Vagina (tissue), 2 donors: Measurements from ENCODE around the gene NKIRAS1. TPM values are rescaled to one million over a fixed set of nuclear protein-coding genes. Genes with fewer than 3 reads are reported as not detected.
"Not testable (repeated sequence)": the region's sequence is repeated elsewhere in the genome, so short reads cannot be mapped to it uniquely, and the experiment has no call there.

Experiments
- DNase-seq, 2 donors: peaks; one replicate each; pipeline ENCODE4 v3.0.0-alpha.2; 2017; ENCODE audit errors: extremely low spot score in 2 of 2
- H3K27ac ChIP-seq: fragments of 200-600 bp; sonication (generic); one replicate; pipeline ENCODE4 v1.5.1; 2019
- H3K27me3 ChIP-seq: fragments of 200-600 bp; sonication (generic); one replicate; pipeline ENCODE4 v1.5.1; 2019
- H3K36me3 ChIP-seq, 2 donors: fragments of 200-600 bp; sonication (generic); one replicate each; pipeline ENCODE4 v1.5.1; 2017 to 2019
- H3K4me1 ChIP-seq: fragments of 200-600 bp; sonication (generic); one replicate; pipeline ENCODE4 v1.5.1; 2019
- H3K4me3 ChIP-seq, 2 donors: fragments of 200-600 bp; sonication (generic); 1 replicate in 1 of 2; 2 replicates in 1 of 2; pipeline ENCODE4 v1.5.1; 2016 to 2019
- H3K9me3 ChIP-seq: fragments of 200-600 bp; sonication (generic); one replicate; pipeline ENCODE4 v1.5.1; 2019
- CTCF ChIP-seq, 3 experiments: fragments of 450-650 bp in 2 of 3; fragments of 200-600 bp in 1 of 3; sonication (generic) in 1 of 3; IDR thresholded peaks; one replicate each; pipeline ENCODE4 v1.5.1; 2017 to 2019; ENCODE audit warnings: antibody characterized with exemption in 3 of 3, mild to moderate bottlenecking in 2 of 3, moderate library complexity in 2 of 3
- POLR2A ChIP-seq, 2 donors: fragments of 450-650 bp; IDR thresholded peaks; one replicate each; pipeline ENCODE4 v1.6.1; 2017; ENCODE audit warnings: antibody characterized with exemption in 2 of 2, mild to moderate bottlenecking in 2 of 2, moderate library complexity in 2 of 2
- POLR2AphosphoS5 ChIP-seq, 2 donors: sonication (generic); formaldehyde crosslinking; IDR thresholded peaks; one replicate each; pipeline ENCODE4 v1.9.0; 2017; ENCODE audit warnings: antibody characterized with exemption in 2 of 2, mild to moderate bottlenecking in 2 of 2, low read depth in 1 of 2; ENCODE audit not compliant: insufficient read depth in 1 of 2
- intact Hi-C: fragments of 100-400 bp; cut with DNase I; formaldehyde crosslinking; loops from one replicate; pipeline ENCODE4 v1.15.1; 2023
- total RNA-seq: library from RNA; depleted of rRNA; stranded (reverse); fragments of >200 nt; gene quantifications from one replicate; pipeline ENCODE4 v1.2.3, GENCODE V29; 2016

Gene NKIRAS1
- total RNA-seq, 1 donor from 2014 or later = 9.1 TPM

- TF ChIP-seq POLR2AphosphoS5 (IDR thresholded peaks at IDR 0.05; ENCODE audit: insufficient read depth in 1 of 2, low read depth in 1 of 2) = no peak
- peak in 1 of 3 experiments; percentile 42 for TF ChIP-seq CTCF (IDR thresholded peaks at IDR 0.05)
- Histone ChIP-seq H3K4me3 (peak overlapping the region; percentile 87 to 96), H3K4me1 (peaks cover 48% of the 10 kb centered on the region), H3K27ac (peak overlapping the region; percentile 81), H3K36me3 (peaks cover 0 to 22% of the 10 kb centered on the region in 2 donors), H3K27me3 (no peaks in the 10 kb centered on the region), H3K9me3 (no peaks in the 10 kb centered on the region)
- intact Hi-C loops = no loop called here
- DNase-seq = no peak
These were observed 471 bp downstream of the NKIRAS1 start for GRCh38 chr3:23916152-23916885.

- TF ChIP-seq POLR2AphosphoS5 (IDR thresholded peaks at IDR 0.05; ENCODE audit: insufficient read depth in 1 of 2, low read depth in 1 of 2) (no peak), CTCF (IDR thresholded peaks at IDR 0.05) (no peak)
- H3K4me3 ChIP-seq = peak overlapping the region; percentile 87 to 96
- peaks cover 47% of the 10 kb centered on the region for H3K4me1 ChIP-seq
- intact Hi-C loops = no loop called here
- H3K9me3 ChIP-seq = no peaks in the 10 kb centered on the region
- H3K36me3 ChIP-seq = peaks cover 0 to 28% of the 10 kb centered on the region in 2 donors
- H3K27me3 ChIP-seq = no peaks in the 10 kb centered on the region
- no peak for DNase-seq
- H3K27ac ChIP-seq = no peak overlapping the region
These were observed 1.2 kb downstream of the NKIRAS1 start for GRCh38 chr3:23915537-23916108.

- Histone ChIP-seq H3K36me3 (peaks cover 0 to 24% of the 10 kb centered on the region in 2 donors), H3K4me3 (no peak overlapping the region), H3K9me3 (no peaks in the 10 kb centered on the region), H3K4me1 (peaks cover 32% of the 10 kb centered on the region), H3K27me3 (no peaks in the 10 kb centered on the region), H3K27ac (no peak overlapping the region)
- no peak for DNase-seq
- intact Hi-C loops = no loop called here
- TF ChIP-seq CTCF (IDR thresholded peaks at IDR 0.05) = no peak
- no peak for TF ChIP-seq POLR2A (IDR thresholded peaks at IDR 0.05)
- TF ChIP-seq POLR2AphosphoS5 (IDR thresholded peaks at IDR 0.05; ENCODE audit: insufficient read depth in 1 of 2, low read depth in 1 of 2) = no peak
These were observed 2.7 kb downstream of the NKIRAS1 start for GRCh38 chr3:23913873-23914743.

- TF ChIP-seq CTCF (IDR thresholded peaks at IDR 0.05) (no peak), POLR2AphosphoS5 (IDR thresholded peaks at IDR 0.05; ENCODE audit: insufficient read depth in 1 of 2, low read depth in 1 of 2) (no peak), POLR2A (IDR thresholded peaks at IDR 0.05) (no peak)
- no peak overlapping the region for H3K27ac ChIP-seq
- H3K36me3 ChIP-seq = peaks cover 0 to 15% of the 10 kb centered on the region in 2 donors
- no peak overlapping the region for H3K4me3 ChIP-seq
- no peaks in the 10 kb centered on the region for H3K9me3 ChIP-seq
- H3K4me1 ChIP-seq = peaks cover 23% of the 10 kb centered on the region
- H3K27me3 ChIP-seq = no peaks in the 10 kb centered on the region
- DNase-seq = no peak
- intact Hi-C loops = no loop called here
These were observed 3.6 kb downstream of the NKIRAS1 start for GRCh38 chr3:23913182-23913581.

- H3K27ac ChIP-seq, DNase-seq, H3K4me3 ChIP-seq, intact Hi-C loops, H3K9me3 ChIP-seq, H3K27me3 ChIP-seq: not testable (repeated sequence)
- peaks cover 16% of the 10 kb centered on the region for H3K4me1 ChIP-seq
- peaks cover 0 to 15% of the 10 kb centered on the region in 2 donors for H3K36me3 ChIP-seq
These were observed 4.5 kb downstream of the NKIRAS1 start for GRCh38 chr3:23912335-23912734.
